ENCODE measurements around the gene UXS1. TPM values are rescaled to one million over a fixed set of nuclear protein-coding genes. Genes with fewer than 3 reads are reported as not detected.
A peak's percentile ranks its signal among the peaks of the same experiment; 100 is the strongest.
"Not testable (repeated sequence)": the region's sequence is repeated elsewhere in the genome, so short reads cannot be mapped to it uniquely, and the experiment has no call there.

The UXS1 gene
- total and polyA plus RNA-seq, 9 of the 15 experiments (the other 6 are each of a cell fraction or from before 2014, with no cell fraction given): 5.8 to 25.8 (median 15.0) TPM

DNA sequence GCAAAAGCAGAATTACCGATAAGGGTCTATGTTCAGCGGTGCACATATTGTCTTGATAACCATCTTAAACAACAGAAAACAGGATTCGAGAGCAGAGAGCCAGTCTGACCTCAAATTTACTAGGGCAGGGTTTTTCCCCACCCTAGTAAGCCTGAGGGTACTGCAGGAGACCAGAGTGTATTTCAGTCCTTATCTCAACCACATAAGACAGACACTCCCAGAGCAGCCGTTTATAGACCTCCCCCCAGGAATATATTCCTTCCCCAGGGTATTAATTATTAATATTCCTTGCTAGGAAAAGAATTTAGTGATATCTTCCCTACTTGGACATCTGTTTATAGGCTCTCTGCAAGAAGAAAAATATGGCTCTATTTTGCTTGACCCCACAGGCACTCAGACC, 41.3 kb upstream of the UXS1 start:
- BruUV-seq (replicated peaks); H3K4me3 ChIP-seq; POLR2A ChIA-PET; ATAC-seq; in situ Hi-C loops (cut with MboI); H3K79me2 ChIP-seq (ENCODE audit: control insufficient read depth, insufficient read depth, low read length); H3K9me1 ChIP-seq (ENCODE audit: control insufficient read depth, insufficient read depth, low read length); H3K9ac ChIP-seq (ENCODE audit: insufficient read depth in 1 of 2, low read depth in 2 of 2, low read length in 2 of 2); H3K4me2 ChIP-seq (ENCODE audit: insufficient read depth, low read length); H3K36me3 ChIP-seq (ENCODE audit: control insufficient read depth, insufficient read depth, low read length); H3K9me3 ChIP-seq (replicated peaks; ENCODE audit: control insufficient read depth, insufficient read depth, low read depth, low read length); DNase-seq (ENCODE audit: extremely low read depth in 1 of 4, low spot score in 3 of 4); intact Hi-C loops (cut with micrococcal nuclease); H3K27ac ChIP-seq (ENCODE audit: extremely low read depth, low read depth, low read length); FAIRE-seq; H4K20me1 ChIP-seq (replicated peaks; ENCODE audit: control insufficient read depth, insufficient read depth, low read length); H2AFZ ChIP-seq (ENCODE audit: low read depth, low read length); H3K27me3 ChIP-seq (ENCODE audit: control insufficient read depth in 2 of 2, insufficient read depth in 2 of 2, low read length in 2 of 2); CTCF ChIA-PET (ENCODE audit: low intra/inter-chr PET ratio); H3K4me1 ChIP-seq (replicated peaks in 1 of 2; ENCODE audit: control insufficient read depth in 2 of 2, insufficient read depth in 2 of 2, low read length in 2 of 2): not testable (repeated sequence)
- 6% methylated on average over 4 of the region's 4 CpGs for WGBS (ENCODE audit: insufficient coverage, low coverage, missing lambda C conversion rate)
- TF ChIP-seq TRIM28 (IDR thresholded peaks at IDR 0.05) (peak; percentile 57; the same call in 1 of the 2 replicates), ZNF280A (IDR thresholded peaks at IDR 0.05; ENCODE audit: low read depth, partially characterized antibody) (peak; percentile 45)

GRCh38 chr2:106233350-106233706, 39.2 kb upstream of the UXS1 start:
- BruUV-seq (replicated peaks): no TSS peak
- no peaks in the 10 kb centered on the region for H3K9me3 ChIP-seq (replicated peaks; ENCODE audit: control insufficient read depth, insufficient read depth, low read depth, low read length)
- intact Hi-C loops (cut with micrococcal nuclease) (no loop called here), in situ Hi-C loops (cut with MboI) (no loop called here)
- no peak overlapping the region for H3K4me3 ChIP-seq
- H3K4me2 ChIP-seq (ENCODE audit: insufficient read depth, low read length): no peak overlapping the region
- H4K20me1 ChIP-seq (replicated peaks; ENCODE audit: control insufficient read depth, insufficient read depth, low read length): no peaks in the 10 kb centered on the region
- H3K4me1 ChIP-seq (replicated peaks in 1 of 2; ENCODE audit: control insufficient read depth in 2 of 2, insufficient read depth in 2 of 2, low read length in 2 of 2): no peaks in the 10 kb centered on the region
- ATAC-seq (no peak), FAIRE-seq (no peak), DNase-seq (ENCODE audit: extremely low read depth in 1 of 4, low spot score in 3 of 4) (no peak)
- H3K36me3 ChIP-seq (ENCODE audit: control insufficient read depth, insufficient read depth, low read length): no peaks in the 10 kb centered on the region
- WGBS (ENCODE audit: insufficient coverage, low coverage, missing lambda C conversion rate): 0% methylated on average over 2 of the region's 2 CpGs
- H3K9ac ChIP-seq (ENCODE audit: insufficient read depth in 1 of 2, low read depth in 2 of 2, low read length in 2 of 2): no peak overlapping the region
- no peaks in the 10 kb centered on the region for H3K79me2 ChIP-seq (ENCODE audit: control insufficient read depth, insufficient read depth, low read length)
- no peak overlapping the region for H3K27ac ChIP-seq (ENCODE audit: extremely low read depth, low read depth, low read length)
- POLR2A ChIA-PET: no interaction called here
- no peak overlapping the region for H2AFZ ChIP-seq (ENCODE audit: low read depth, low read length)
- CTCF ChIA-PET (ENCODE audit: low intra/inter-chr PET ratio): no interaction called here
- H3K27me3 ChIP-seq (ENCODE audit: control insufficient read depth in 2 of 2, insufficient read depth in 2 of 2, low read length in 2 of 2): no peaks in the 10 kb centered on the region
- no peaks in the 10 kb centered on the region for H3K9me1 ChIP-seq (ENCODE audit: control insufficient read depth, insufficient read depth, low read length)
- TF ChIP-seq ZBTB34 (CRISPR knock-in tag; IDR thresholded peaks at IDR 0.05): no peak
- no peak for TF ChIP-seq RFX5 (IDR thresholded peaks at IDR 0.05; ENCODE audit: low read depth, low read length)
- TF ChIP-seq ADNP (tag; IDR thresholded peaks at IDR 0.05): no peak
- TF ChIP-seq ZZZ3 (IDR thresholded peaks at IDR 0.05): no peak
- TF ChIP-seq POU5F1 (IDR thresholded peaks at IDR 0.05; ENCODE audit: borderline replicate concordance, low read depth, low read length, partially characterized antibody): no peak
- no peak for TF ChIP-seq SMAD2 (IDR thresholded peaks at IDR 0.05; ENCODE audit: low read depth, low read length)
- TF ChIP-seq, protein P1, sequence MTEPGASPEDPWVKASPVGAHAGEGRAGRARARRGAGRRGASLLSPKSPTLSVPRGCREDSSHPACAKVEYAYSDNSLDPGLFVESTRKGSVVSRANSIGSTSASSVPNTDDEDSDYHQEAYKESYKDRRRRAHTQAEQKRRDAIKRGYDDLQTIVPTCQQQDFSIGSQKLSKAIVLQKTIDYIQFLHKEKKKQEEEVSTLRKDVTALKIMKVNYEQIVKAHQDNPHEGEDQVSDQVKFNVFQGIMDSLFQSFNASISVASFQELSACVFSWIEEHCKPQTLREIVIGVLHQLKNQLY (CRISPR knock-in tag; conservative IDR thresholded peaks at IDR 0.05): no peak
- TF ChIP-seq PURB (CRISPR knock-in tag; IDR thresholded peaks at IDR 0.05; ENCODE audit: low read depth): no peak
- no peak for TF ChIP-seq KDM1A (IDR thresholded peaks at IDR 0.05)

All from K562 (cell line).